Stimulated activated CD8-positive, alpha-beta memory T cell treated with anti-CD3 and anti-CD28 coated beads, Interleukin-4, amount 100 ng/mL, for 1 hour (primary cell): ENCODE results near the gene COPS6.
"Not testable (repeated sequence)": the region's sequence is repeated elsewhere in the genome, so short reads cannot be mapped to it uniquely, and the experiment has no call there.

Source experiments
- DNase-seq, 2 donors: peaks; one replicate each; pipeline ENCODE4 v3.0.0-alpha.2; 2020; ENCODE audit warnings: low read depth in 2 of 2, low spot score in 1 of 2

COPS6 gene

GRCh38 chr7:100126239-100126930 lies 37.6 kb downstream of the COPS6 start:
- DNase-seq, result no peak

- peak; percentile 77 to 81 for DNase-seq
Observed at GRCh38 chr7:100126931-100127865, 38.4 kb downstream of the COPS6 start, which contains the start of gene MBLAC1. Gene MBLAC1, plus strand, starts transcription at chr7:100126967. Its CDS starts 429 bp downstream, at chr7:100127396.

GRCh38 chr7:100127866-100128636 lies 39.3 kb downstream of the COPS6 start:
- no peak for DNase-seq

- no peak for DNase-seq
Observed at GRCh38 chr7:100128637-100128963, 39.8 kb downstream of the COPS6 start.

GRCh38 chr7:100130220-100130607 lies 41.4 kb downstream of the COPS6 start:
- DNase-seq, result not testable (repeated sequence)

- DNase-seq, result peak; percentile 67 to 86
Observed at GRCh38 chr7:100130608-100131453, 42.1 kb downstream of the COPS6 start.

GRCh38 chr7:100132126-100132525 lies 43.4 kb downstream of the COPS6 start:
- DNase-seq, result no peak

GRCh38 chr7:100132697-100133151 lies 44.0 kb downstream of the COPS6 start:
- no peak for DNase-seq

- no peak for DNase-seq
Observed at GRCh38 chr7:100137851-100138760, 49.3 kb downstream of the COPS6 start.

GRCh38 chr7:100141555-100141949 lies 52.8 kb downstream of the COPS6 start:
- no peak for DNase-seq
